IPS-NIHi7 (cell line): Measurements from ENCODE around the gene TECPR1.
A peak's percentile ranks its signal among the peaks of the same experiment; 100 is the strongest.

Experiments used
- DNase-seq: peaks from one replicate; pipeline ENCODE4 v3.0.0; 2012; ENCODE audit warnings: mixed read lengths; ENCODE audit errors: extremely low spot score

Gene TECPR1

DNA sequence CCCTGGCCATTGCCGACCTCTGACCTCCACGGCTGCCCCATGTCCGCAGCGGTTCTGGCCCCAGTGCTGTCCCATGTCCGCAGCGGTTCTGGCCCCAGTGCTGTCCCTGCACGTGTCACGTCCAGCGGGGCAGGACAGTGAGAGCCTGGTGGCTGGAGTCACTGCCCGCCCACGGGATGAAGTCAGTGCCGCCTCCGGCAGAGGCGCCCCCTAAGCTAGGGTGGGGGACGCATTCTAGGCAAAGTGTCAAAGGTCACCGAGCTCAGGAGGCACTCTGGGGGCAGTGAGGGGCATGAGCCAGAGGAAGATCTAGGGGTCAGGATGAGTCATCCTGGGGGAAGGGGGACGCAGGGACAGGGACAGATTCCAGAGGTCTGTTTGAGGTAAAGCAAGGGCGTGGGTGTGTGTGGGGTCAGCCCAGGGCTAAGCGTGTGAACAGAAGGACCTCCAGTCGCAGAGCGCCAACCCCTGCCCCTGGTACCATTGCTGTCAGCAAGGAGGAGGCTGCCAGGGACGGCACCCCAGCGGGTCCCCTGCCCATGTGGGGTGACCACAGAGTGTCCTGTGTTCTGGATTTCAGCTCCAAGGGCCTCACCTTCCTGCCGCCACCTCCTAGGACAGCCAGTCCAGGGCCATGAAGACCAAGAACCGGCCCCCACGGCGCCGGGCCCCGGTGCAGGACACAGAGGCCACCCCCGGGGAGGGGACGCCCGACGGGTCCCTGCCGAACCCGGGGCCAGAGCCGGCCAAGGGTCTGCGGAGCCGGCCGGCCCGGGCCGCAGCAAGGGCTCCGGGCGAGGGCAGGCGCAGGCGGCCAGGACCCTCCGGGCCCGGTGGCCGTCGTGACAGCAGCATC, 40.1 kb downstream of the TECPR1 start:
- no peak for DNase-seq

DNA sequence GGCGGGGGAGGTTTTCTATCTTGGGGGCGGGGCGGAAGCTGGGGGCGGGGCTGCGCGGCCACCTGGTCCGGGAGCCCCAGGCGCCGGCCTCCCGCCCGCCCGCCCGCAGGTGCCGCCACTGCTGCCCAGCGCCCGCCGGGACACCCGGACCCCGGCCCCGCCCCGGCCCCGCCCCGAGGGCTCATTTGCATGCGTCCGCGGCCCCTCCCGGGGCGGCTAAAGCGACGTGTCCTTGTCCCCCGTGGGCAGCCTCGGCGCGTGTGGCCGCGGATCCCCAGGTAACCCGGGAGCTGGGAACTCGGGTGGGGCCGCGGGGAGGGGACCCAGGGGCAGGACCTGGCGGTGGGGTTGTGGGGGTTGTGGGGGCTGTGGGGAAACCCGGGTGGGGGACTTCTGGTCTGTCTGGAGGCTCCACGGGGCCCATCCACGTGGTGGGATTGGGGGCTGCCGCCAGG, 40.8 kb downstream of the TECPR1 start, which contains the start of gene BHLHA15:
Gene BHLHA15 (plus strand): TSS at position 219 of the 455 bp plus-strand sequence. CDS start 871 bp downstream, outside the sequence.
- DNase-seq: peak; percentile 85

GRCh38 chr7:98210513-98211220, 41.4 kb downstream of the TECPR1 start:
- DNase-seq: peak; percentile 77

GRCh38 chr7:98209166-98209920, 42.7 kb downstream of the TECPR1 start:
- DNase-seq: peak; percentile 6

GRCh38 chr7:98206451-98207330, 45.3 kb downstream of the TECPR1 start:
- DNase-seq: no peak

- no peak for DNase-seq
Measured at GRCh38 chr7:98205162-98205845, 46.7 kb downstream of the TECPR1 start.

DNA sequence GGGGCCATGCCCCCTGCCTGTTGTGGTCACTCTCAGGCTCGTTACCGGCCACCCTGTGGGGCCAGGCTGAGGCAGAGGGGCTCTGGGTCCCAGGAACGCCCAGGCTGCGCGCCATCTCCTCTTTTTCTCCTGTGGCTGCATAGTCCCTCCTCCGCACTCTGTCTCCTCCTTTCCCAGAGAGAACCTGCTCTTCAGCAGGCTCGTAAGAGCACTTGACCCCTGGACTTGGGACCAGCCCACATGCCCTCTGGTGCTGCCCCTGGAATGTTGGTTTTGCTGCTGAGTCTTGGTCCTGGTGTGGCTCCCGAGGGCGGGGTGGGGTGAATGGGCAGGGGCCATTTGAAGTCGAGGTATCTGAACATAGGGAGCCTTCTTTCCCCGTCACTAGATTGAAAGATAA, 47.4 kb downstream of the TECPR1 start:
- no peak for DNase-seq

- no peak for DNase-seq
Measured at GRCh38 chr7:98203964-98204605, 47.9 kb downstream of the TECPR1 start.

GRCh38 chr7:98203261-98203963, 48.6 kb downstream of the TECPR1 start:
- DNase-seq: no peak

GRCh38 chr7:98202367-98203195, 49.5 kb downstream of the TECPR1 start:
- no peak for DNase-seq

- no peak for DNase-seq
Measured at GRCh38 chr7:98200364-98200763, 51.7 kb downstream of the TECPR1 start.

- DNase-seq: no peak
Measured at GRCh38 chr7:98199131-98199530, 52.9 kb downstream of the TECPR1 start.

DNA sequence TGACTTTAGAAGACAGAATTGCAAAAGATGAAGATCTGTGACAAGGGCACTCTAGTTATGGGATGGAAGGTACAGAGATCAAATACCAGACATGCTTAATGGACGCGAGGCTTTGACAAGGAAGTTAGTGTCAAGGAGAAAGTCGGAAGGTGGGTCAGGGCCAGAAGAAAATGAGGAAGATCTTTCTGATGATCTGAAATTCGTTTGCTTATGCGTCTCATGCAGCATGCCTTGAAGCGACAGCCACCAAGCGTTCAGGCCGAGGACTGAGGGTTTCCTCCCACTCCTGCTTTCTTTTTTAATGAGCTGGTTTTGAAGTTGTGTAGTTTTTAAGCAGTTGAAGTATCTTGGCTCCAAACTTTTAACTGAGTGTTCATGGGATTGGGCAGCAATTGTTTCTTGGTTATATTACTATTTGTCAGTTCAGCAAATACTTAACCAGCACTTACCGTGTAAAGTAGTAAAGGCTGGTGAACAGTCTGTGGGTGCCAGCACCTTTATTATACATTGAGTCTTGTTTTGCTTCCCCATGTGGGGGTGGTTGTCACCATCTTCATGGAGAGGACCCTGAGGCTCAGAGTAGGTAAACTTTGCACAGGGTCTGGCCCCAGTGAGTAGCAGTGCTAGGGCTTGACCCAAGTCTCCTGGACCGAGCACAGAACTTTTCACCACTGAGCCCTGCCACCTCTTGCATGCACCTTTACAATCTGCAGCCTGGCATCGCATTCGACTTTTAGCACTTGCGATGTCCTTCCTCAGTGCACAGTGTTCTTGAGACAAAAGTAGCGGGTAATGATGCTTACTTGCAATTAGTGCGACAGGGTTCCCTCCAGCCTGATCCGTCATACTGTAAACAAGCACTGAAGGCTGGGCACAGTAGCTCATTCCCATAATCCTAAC, 55.1 kb downstream of the TECPR1 start:
- DNase-seq: no peak

GRCh38 chr7:98194672-98195457, 57.2 kb downstream of the TECPR1 start:
- no peak for DNase-seq

DNA sequence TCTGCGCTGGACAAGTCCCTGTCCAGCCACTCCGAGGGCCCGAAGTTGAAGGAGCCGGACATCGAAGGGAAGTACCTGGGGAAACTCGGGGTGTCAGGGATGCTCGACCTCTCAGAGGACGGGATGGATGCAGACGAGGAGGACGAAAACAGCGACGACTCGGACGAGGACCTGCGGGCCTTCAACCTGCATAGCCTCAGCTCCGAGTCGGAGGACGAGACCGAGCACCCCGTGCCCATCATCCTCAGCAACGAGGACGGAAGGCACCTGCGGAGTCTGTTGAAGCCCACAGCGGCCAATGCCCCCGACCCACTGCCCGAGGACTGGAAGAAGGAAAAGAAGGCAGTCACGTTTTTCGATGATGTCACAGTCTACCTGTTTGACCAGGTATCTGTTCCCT, 57.8 kb downstream of the TECPR1 start:
- DNase-seq: no peak

DNA sequence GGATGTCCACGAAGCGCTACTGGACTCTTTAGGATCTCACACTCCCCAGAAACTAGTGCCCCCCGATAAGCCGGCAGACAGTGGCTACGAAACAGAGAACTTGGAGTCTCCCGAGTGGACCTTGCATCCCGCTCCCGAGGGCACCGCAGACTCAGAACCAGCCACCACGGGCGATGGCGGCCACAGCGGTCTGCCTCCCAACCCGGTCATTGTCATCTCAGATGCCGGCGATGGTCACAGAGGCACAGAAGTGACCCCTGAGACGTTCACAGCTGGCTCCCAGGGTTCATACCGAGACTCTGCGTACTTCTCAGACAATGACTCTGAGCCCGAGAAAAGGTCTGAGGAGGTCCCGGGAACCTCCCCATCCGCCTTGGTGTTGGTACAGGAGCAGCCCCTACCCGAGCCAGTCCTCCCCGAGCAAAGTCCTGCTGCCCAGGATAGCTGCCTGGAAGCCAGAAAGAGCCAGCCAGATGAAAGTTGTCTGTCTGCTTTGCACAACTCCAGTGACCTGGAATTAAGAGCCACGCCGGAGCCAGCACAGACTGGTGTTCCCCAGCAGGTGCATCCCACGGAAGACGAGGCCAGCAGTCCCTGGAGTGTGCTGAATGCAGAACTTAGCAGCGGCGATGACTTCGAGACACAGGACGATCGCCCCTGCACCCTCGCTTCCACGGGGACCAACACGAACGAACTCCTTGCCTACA, 58.4 kb downstream of the TECPR1 start:
- DNase-seq: no peak
